Activated CD4-positive, alpha-beta T cell treated with anti-CD3 and anti-CD28 coated beads, Interleukin-2, amount 50 U/mL, for 24 hours (primary cell): ENCODE measurements around the gene TLE6.
"Not testable (repeated sequence)": the region's sequence is repeated elsewhere in the genome, so short reads cannot be mapped to it uniquely, and the experiment has no call there.

Experiments
- DNase-seq, 2 donors: peaks; one replicate each; pipeline ENCODE4 v3.0.0-alpha.2; 2020; ENCODE audit warnings: low read depth in 1 of 2, low spot score in 1 of 2

The TLE6 gene

GRCh38 chr19:2973229-2973628 lies 4.1 kb upstream of the TLE6 start:
- DNase-seq = no peak

- no peak for DNase-seq
Measured at GRCh38 chr19:2974342-2975041, 2.9 kb upstream of the TLE6 start.

GRCh38 chr19:2976609-2977000 lies 759 bp upstream of the TLE6 start:
- no peak for DNase-seq

GRCh38 chr19:2977746-2978138 lies 378 bp downstream of the TLE6 start:
- DNase-seq = no peak

GRCh38 chr19:2978166-2978767 lies 903 bp downstream of the TLE6 start:
- no peak for DNase-seq

GRCh38 chr19:2978772-2979171 lies 1.4 kb downstream of the TLE6 start:
- DNase-seq = no peak

- no peak for DNase-seq
Measured at GRCh38 chr19:2981898-2982297, 4.5 kb downstream of the TLE6 start.

GRCh38 chr19:2982561-2982960 lies 5.2 kb downstream of the TLE6 start:
- no peak for DNase-seq

- DNase-seq = no peak
Measured at GRCh38 chr19:2982983-2983350, 5.6 kb downstream of the TLE6 start.

- DNase-seq = no peak
Measured at GRCh38 chr19:2983351-2984214, 6.2 kb downstream of the TLE6 start.

GRCh38 chr19:2984215-2984528 lies 6.8 kb downstream of the TLE6 start:
- DNase-seq = no peak

GRCh38 chr19:2986951-2987524 lies 9.7 kb downstream of the TLE6 start:
- no peak for DNase-seq

- DNase-seq = no peak
Measured at GRCh38 chr19:2987797-2988196, 10.4 kb downstream of the TLE6 start.

GRCh38 chr19:2988568-2988967 lies 11.2 kb downstream of the TLE6 start:
- DNase-seq = no peak

- no peak for DNase-seq
Measured at GRCh38 chr19:2989236-2989946, 12.0 kb downstream of the TLE6 start.

- not testable (repeated sequence) for DNase-seq
Measured at GRCh38 chr19:2992333-2992732, 15.0 kb downstream of the TLE6 start.

- DNase-seq = no peak
Measured at GRCh38 chr19:2992958-2993357, 15.6 kb downstream of the TLE6 start.

GRCh38 chr19:2993579-2993978 lies 16.2 kb downstream of the TLE6 start:
- no peak for DNase-seq

GRCh38 chr19:2994588-2995131 lies 17.3 kb downstream of the TLE6 start:
- DNase-seq = no peak

- DNase-seq = no peak
Measured at GRCh38 chr19:2997720-2998119, 20.4 kb downstream of the TLE6 start.

GRCh38 chr19:2998642-2999041 lies 21.3 kb downstream of the TLE6 start:
- no peak for DNase-seq
